Right atrium auricular region (tissue), 2 donors: Measurements from ENCODE around the gene DUSP7. TPM values are rescaled to one million over a fixed set of nuclear protein-coding genes. Genes with fewer than 3 reads are reported as not detected.
A peak's percentile ranks its signal among the peaks of the same experiment; 100 is the strongest.

Experiments
- DNase-seq: peaks from one replicate; pipeline ENCODE4 v3.0.0-alpha.2; 2019; ENCODE audit warnings: low spot score
- H3K27ac ChIP-seq, 2 donors: fragments of 200-600 bp; sonication (generic); 1 replicate in 1 of 2; 2 replicates in 1 of 2; pipeline ENCODE4 v1.5.1; 2016 to 2019
- H3K27me3 ChIP-seq, 2 donors: fragments of 200-600 bp; sonication (generic); one replicate each; pipeline versions ENCODE4 v1.5.1 to v1.6.0; 2017 to 2019
- H3K36me3 ChIP-seq: fragments of 200-600 bp; sonication (generic); one replicate; pipeline ENCODE4 v1.5.1; 2016
- H3K4me1 ChIP-seq, 2 donors: fragments of 200-600 bp; sonication (generic); one replicate each; pipeline versions ENCODE4 v1.5.1 to v1.6.0; 2017 to 2019
- H3K4me3 ChIP-seq, 2 donors: fragments of 200-600 bp; sonication (generic); 1 replicate in 1 of 2; 2 replicates in 1 of 2; pipeline ENCODE4 v1.5.1; 2017 to 2019; ENCODE audit warnings: mild to moderate bottlenecking in 1 of 2, moderate library complexity in 1 of 2
- H3K9me3 ChIP-seq, 2 donors: fragments of 200-600 bp; sonication (generic); one replicate each; pipeline ENCODE4 v1.5.1; 2019
- CTCF ChIP-seq, 2 donors: fragments of 200-600 bp; sonication (generic); IDR thresholded peaks; one replicate each; pipeline ENCODE4 v1.5.1; 2019; ENCODE audit warnings: antibody characterized with exemption in 2 of 2
- total RNA-seq, 2 donors: library from RNA; depleted of rRNA; stranded (reverse); fragments of >200 nt; gene quantifications; one replicate each; pipeline ENCODE4 v1.1.0, GENCODE V29; 2016

The DUSP7 gene
- total RNA-seq, 2 donors from 2014 or later = 17.7 to 33.7 TPM

- peaks cover 0 to 50% of the 10 kb centered on the region in 2 donors for H3K4me1 ChIP-seq
- no peaks in the 10 kb centered on the region for H3K9me3 ChIP-seq
- H3K27ac ChIP-seq = peak overlapping the region; percentile 61 to 74
- H3K4me3 ChIP-seq = peak overlapping the region in 1 of 2 donors; percentile 11
- DNase-seq = no peak
- H3K36me3 ChIP-seq = no peaks in the 10 kb centered on the region
- H3K27me3 ChIP-seq = no peaks in the 10 kb centered on the region
- no peak for TF ChIP-seq CTCF (IDR thresholded peaks at IDR 0.05)
These were observed 50.2 kb downstream of the DUSP7 start for GRCh38 chr3:52006017-52006819.

GRCh38 chr3:52005571-52005986 lies 50.8 kb downstream of the DUSP7 start:
- no peaks in the 10 kb centered on the region for H3K36me3 ChIP-seq
- DNase-seq = no peak
- no peak for TF ChIP-seq CTCF (IDR thresholded peaks at IDR 0.05)
- peak overlapping the region in 1 of 2 donors; percentile 11 for H3K4me3 ChIP-seq
- peak overlapping the region; percentile 61 to 74 for H3K27ac ChIP-seq
- H3K27me3 ChIP-seq = no peaks in the 10 kb centered on the region
- peaks cover 0 to 50% of the 10 kb centered on the region in 2 donors for H3K4me1 ChIP-seq
- no peaks in the 10 kb centered on the region for H3K9me3 ChIP-seq

GRCh38 chr3:52004906-52005395 lies 51.4 kb downstream of the DUSP7 start:
- Histone ChIP-seq H3K9me3 (no peaks in the 10 kb centered on the region), H3K4me3 (no peak overlapping the region), H3K4me1 (peaks cover 0 to 50% of the 10 kb centered on the region in 2 donors), H3K27me3 (no peaks in the 10 kb centered on the region), H3K36me3 (no peaks in the 10 kb centered on the region), H3K27ac (peak overlapping the region; percentile 61 to 74)
- no peak for TF ChIP-seq CTCF (IDR thresholded peaks at IDR 0.05)
- DNase-seq = no peak

GRCh38 chr3:52004163-52004787 lies 52.1 kb downstream of the DUSP7 start:
- peak; percentile 45 to 86 for TF ChIP-seq CTCF (IDR thresholded peaks at IDR 0.05)
- H3K9me3 ChIP-seq = no peaks in the 10 kb centered on the region
- H3K27me3 ChIP-seq = no peaks in the 10 kb centered on the region
- H3K27ac ChIP-seq = peak overlapping the region; percentile 61 to 74
- H3K4me1 ChIP-seq = peaks cover 0 to 50% of the 10 kb centered on the region in 2 donors
- no peak overlapping the region for H3K4me3 ChIP-seq
- no peaks in the 10 kb centered on the region for H3K36me3 ChIP-seq
- no peak for DNase-seq

GRCh38 chr3:52002748-52003147 lies 53.6 kb downstream of the DUSP7 start:
- H3K4me3 ChIP-seq = no peak overlapping the region
- peaks cover 0 to 47% of the 10 kb centered on the region in 2 donors for H3K4me1 ChIP-seq
- DNase-seq = no peak
- H3K27ac ChIP-seq = no peak overlapping the region
- H3K9me3 ChIP-seq = no peaks in the 10 kb centered on the region
- no peak for TF ChIP-seq CTCF (IDR thresholded peaks at IDR 0.05)
- H3K36me3 ChIP-seq = no peaks in the 10 kb centered on the region
- no peaks in the 10 kb centered on the region for H3K27me3 ChIP-seq
